Peyer's patch (tissue), 4 donors: Measurements from ENCODE around the gene GTF2F2. TPM values are rescaled to one million over a fixed set of nuclear protein-coding genes. Genes with fewer than 3 reads are reported as not detected.

Experiments
- DNase-seq, 3 donors: peaks; one replicate each; pipeline ENCODE4 v3.0.0-alpha.2; 2017 to 2019
- H3K27ac ChIP-seq, 4 donors: fragments of 200-600 bp; sonication (generic); one replicate each; pipeline ENCODE4 v1.5.1; 2016 to 2019
- H3K27me3 ChIP-seq, 2 donors: fragments of 200-600 bp; sonication (generic); one replicate each; pipeline ENCODE4 v1.5.1; 2019
- H3K36me3 ChIP-seq, 3 donors: fragments of 200-600 bp; sonication (generic); one replicate each; pipeline ENCODE4 v1.5.1; 2016 to 2019
- H3K4me1 ChIP-seq, 4 donors: fragments of 200-600 bp; sonication (generic); one replicate each; pipeline ENCODE4 v1.5.1; 2016 to 2019
- H3K4me3 ChIP-seq, 4 donors: fragments of 200-600 bp; sonication (generic); 1 replicate in 3 of 4; 2 replicates in 1 of 4; pipeline ENCODE4 v1.5.1; 2016 to 2019; ENCODE audit warnings: mild to moderate bottlenecking in 1 of 4
- H3K9me3 ChIP-seq, 4 donors: fragments of 200-600 bp; sonication (generic); one replicate each; pipeline ENCODE4 v1.5.1; 2016 to 2019; ENCODE audit warnings: mild to moderate bottlenecking in 1 of 4
- CTCF ChIP-seq, 6 experiments: fragments of 450-650 bp in 4 of 6; fragments of 200-600 bp in 2 of 6; sonication (generic) in 1 of 6; IDR thresholded peaks; one replicate each; pipeline ENCODE4 v1.5.1; 2017 to 2019; ENCODE audit warnings: antibody characterized with exemption in 6 of 6, mild to moderate bottlenecking in 3 of 6, moderate library complexity in 1 of 6
- POLR2A ChIP-seq, 2 donors: fragments of 450-650 bp; IDR thresholded peaks; one replicate each; pipeline ENCODE4 v1.5.1; 2017; ENCODE audit warnings: antibody characterized with exemption in 2 of 2, mild to moderate bottlenecking in 2 of 2, moderate library complexity in 2 of 2
- total RNA-seq, 4 donors: library from RNA; depleted of rRNA; stranded (reverse); fragments of >200 nt; gene quantifications; one replicate each; pipeline ENCODE4 v1.1.0, GENCODE V29; 2016

The GTF2F2 gene
- total RNA-seq, 4 donors from 2014 or later = 8.2 to 14.0 (median 12.4) TPM

GRCh38 chr13:45142440-45143345, 22.4 kb downstream of the GTF2F2 start:
- Histone ChIP-seq H3K4me3 (no peak overlapping the region), H3K27ac (peak overlapping the region in 1 of 4 donors; percentile 45), H3K9me3 (no peaks in the 10 kb centered on the region), H3K27me3 (no peaks in the 10 kb centered on the region), H3K4me1 (peaks cover 0 to 7% (median 0%) of the 10 kb centered on the region in 4 donors), H3K36me3 (peaks cover 0 to 12% (median 0%) of the 10 kb centered on the region in 3 donors)
- DNase-seq = no peak
- TF ChIP-seq CTCF (IDR thresholded peaks at IDR 0.05) (no peak), POLR2A (IDR thresholded peaks at IDR 0.05) (no peak)

GRCh38 chr13:45143346-45143751, 23.0 kb downstream of the GTF2F2 start:
- Histone ChIP-seq H3K27me3 (no peaks in the 10 kb centered on the region), H3K9me3 (no peaks in the 10 kb centered on the region), H3K4me3 (no peak overlapping the region), H3K27ac (peak overlapping the region in 1 of 4 donors; percentile 45), H3K36me3 (peaks cover 0 to 7% (median 0%) of the 10 kb centered on the region in 3 donors), H3K4me1 (peaks cover 0 to 7% (median 0%) of the 10 kb centered on the region in 4 donors)
- TF ChIP-seq POLR2A (IDR thresholded peaks at IDR 0.05) (no peak), CTCF (IDR thresholded peaks at IDR 0.05) (no peak)
- no peak for DNase-seq

- H3K4me1 ChIP-seq = no peaks in the 10 kb centered on the region
- H3K4me3 ChIP-seq = no peak overlapping the region
- DNase-seq = no peak
- TF ChIP-seq CTCF (IDR thresholded peaks at IDR 0.05) = no peak
- no peak for TF ChIP-seq POLR2A (IDR thresholded peaks at IDR 0.05)
- peaks cover 0 to 11% (median 0%) of the 10 kb centered on the region in 3 donors for H3K36me3 ChIP-seq
- no peaks in the 10 kb centered on the region for H3K27me3 ChIP-seq
- no peaks in the 10 kb centered on the region for H3K9me3 ChIP-seq
- H3K27ac ChIP-seq = no peak overlapping the region
These were observed 29.7 kb downstream of the GTF2F2 start for GRCh38 chr13:45149964-45150363.

DNA sequence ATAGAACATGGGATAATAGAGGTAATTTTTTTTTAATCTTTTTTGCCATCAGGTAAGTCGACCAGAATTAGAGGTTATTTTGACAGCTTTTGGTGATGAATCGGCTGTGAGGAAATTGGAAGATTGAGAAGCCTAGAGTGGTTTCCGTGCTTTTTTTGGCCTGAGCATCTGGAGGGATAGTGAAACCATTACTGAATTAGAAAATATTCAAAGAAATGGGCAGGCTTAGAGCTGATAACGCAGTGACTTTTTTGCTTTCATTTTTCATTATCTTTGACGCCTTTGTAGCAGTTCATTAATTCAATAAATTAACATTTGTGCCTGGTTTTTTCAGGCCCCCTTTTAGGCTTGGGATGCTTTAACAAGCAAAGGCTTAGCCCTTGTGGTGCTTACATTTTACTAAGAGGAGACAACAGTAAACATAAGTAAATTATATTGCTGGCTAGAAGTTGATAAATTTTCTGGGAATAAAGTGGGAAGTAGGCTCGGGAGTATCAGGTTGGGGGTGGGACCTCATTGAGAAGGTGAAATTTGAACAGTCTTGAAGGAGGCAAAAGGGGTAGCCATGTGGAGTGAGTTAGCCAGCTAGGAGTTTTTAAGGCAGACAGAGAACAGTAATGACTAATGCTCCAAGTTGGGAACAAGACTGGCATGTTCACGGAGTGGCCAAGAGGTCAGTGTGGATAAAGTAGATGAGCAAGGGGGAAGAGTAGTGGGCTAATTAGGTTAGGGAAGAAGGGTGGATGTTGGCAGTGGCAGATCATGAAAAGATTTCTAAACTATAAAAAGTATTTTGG, 36.5 kb downstream of the GTF2F2 start:
- no peak for TF ChIP-seq CTCF (IDR thresholded peaks at IDR 0.05)
- TF ChIP-seq POLR2A (IDR thresholded peaks at IDR 0.05) = no peak
- DNase-seq = no peak
- no peak overlapping the region for H3K27ac ChIP-seq
- H3K4me3 ChIP-seq = no peak overlapping the region
- H3K36me3 ChIP-seq = peaks cover 0 to 14% (median 0%) of the 10 kb centered on the region in 3 donors
- no peaks in the 10 kb centered on the region for H3K9me3 ChIP-seq
- H3K27me3 ChIP-seq = no peaks in the 10 kb centered on the region
- no peaks in the 10 kb centered on the region for H3K4me1 ChIP-seq

DNA sequence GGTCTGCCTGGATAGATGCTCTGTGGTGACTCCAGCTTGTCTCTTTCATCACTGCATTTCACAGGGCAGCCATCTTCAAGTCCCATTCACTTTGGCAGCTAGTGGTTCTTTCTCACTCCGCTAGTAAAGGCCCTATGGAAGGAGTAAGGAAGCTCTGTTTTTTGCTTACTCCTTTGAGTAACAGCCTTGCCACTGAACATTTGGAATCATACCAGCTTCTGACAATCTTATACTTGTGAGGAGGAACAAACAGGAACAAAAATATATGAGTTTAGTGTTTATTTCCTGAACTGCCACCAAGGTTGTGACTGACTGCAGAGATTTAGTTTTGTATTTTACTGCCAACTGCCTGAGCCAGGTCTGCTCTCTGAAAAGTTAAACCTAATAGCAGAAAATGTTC, 41.9 kb downstream of the GTF2F2 start:
- Histone ChIP-seq H3K9me3 (no peaks in the 10 kb centered on the region), H3K27ac (no peak overlapping the region), H3K27me3 (no peaks in the 10 kb centered on the region), H3K4me3 (no peak overlapping the region), H3K36me3 (peaks cover 0 to 4% (median 0%) of the 10 kb centered on the region in 3 donors), H3K4me1 (peaks cover 0 to 5% (median 0%) of the 10 kb centered on the region in 4 donors)
- TF ChIP-seq POLR2A (IDR thresholded peaks at IDR 0.05) (no peak), CTCF (IDR thresholded peaks at IDR 0.05) (no peak)
- no peak for DNase-seq
